AG04450 (cell line): ENCODE data around the gene BCCIP. TPM values are rescaled to one million over a fixed set of nuclear protein-coding genes. Genes with fewer than 3 reads are reported as not detected.

Experiments used
- CTCF ChIA-PET: fragments of 300-600, 350-600 bp; formaldehyde crosslinking; extraction: SDS; loops from one replicate; lab custom pipeline; 2022; ENCODE audit warnings: antibody characterized with exemption, inconsistent platforms; lab: Charles Lee
- POLR2A ChIA-PET: fragments of 350-600 bp; formaldehyde crosslinking; extraction: SDS; loops from one replicate; lab custom pipeline; 2021; ENCODE audit warnings: antibody characterized with exemption, inconsistent platforms; lab: Yijun Ruan, JAX
- DNase-seq: peaks from one replicate; pipeline ENCODE4 v3.0.0-alpha.2; 2011; ENCODE audit warnings: low read depth, low spot score
- H3K27ac ChIP-seq: one replicate; pipeline ENCODE4 v1.5.1; 2012; ENCODE audit warnings: low read depth, low read length, control low read depth
- H3K27me3 ChIP-seq: one replicate; pipeline ENCODE4 v1.6.0; 2012; ENCODE audit warnings: low read length; ENCODE audit not compliant: control insufficient read depth, insufficient read depth
- H3K4me3 ChIP-seq: 2 replicates; pipeline ENCODE4 v1.5.1; 2011; ENCODE audit warnings: mild to moderate bottlenecking, low read depth, low read length, control low read depth
- H3K9me3 ChIP-seq: 2 replicates; pipeline ENCODE4 v1.5.1; 2012; ENCODE audit warnings: low read length; ENCODE audit not compliant: control insufficient read depth, insufficient read depth
- polyA plus RNA-seq: library from polyadenylated mRNA; depleted of rRNA; stranded (reverse); fragments of >200 nt; gene quantifications from 2 replicates; pipeline ENCODE4 v1.2.3, GENCODE V29; 2011
- TF ChIP-seq, protein P1 (sequence below): IDR thresholded peaks from 2 replicates; pipeline ENCODE4 v1.5.1; 2011; ENCODE audit warnings: low read depth, low read length, control low read depth, inconsistent platforms

Gene BCCIP
- polyA plus RNA-seq, 1 experiment: 63.8 TPM

DNA sequence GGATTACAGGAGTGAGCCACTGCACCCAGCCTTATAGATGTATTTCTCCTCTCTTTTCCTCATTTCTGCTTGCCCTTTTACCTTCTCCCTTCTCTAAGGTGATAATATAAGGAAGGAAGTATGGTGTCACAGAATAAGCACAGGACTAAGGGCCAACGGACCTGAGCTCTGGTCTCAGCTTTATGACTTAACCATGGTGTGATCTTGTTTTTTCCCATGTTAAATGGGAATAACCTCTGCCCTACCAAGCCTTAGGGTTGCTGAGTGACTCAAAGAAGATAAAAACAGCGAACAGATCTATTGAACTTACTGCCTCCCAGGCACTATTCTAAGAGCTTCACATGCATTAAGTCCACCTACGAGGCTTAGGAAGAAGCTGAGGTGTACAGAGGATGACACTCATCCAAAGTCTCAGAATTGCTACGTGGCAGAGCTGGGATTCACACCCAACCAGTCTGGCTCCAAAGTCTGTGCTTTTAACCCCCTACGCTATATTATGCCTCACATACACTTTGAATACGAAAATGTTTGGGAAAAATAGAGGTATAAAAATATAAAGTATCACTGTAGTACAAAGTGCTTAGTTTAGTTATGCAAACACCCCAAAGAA, 5.9 kb upstream of the BCCIP start:
- Histone ChIP-seq H3K9me3 (no peaks in the 10 kb centered on the region), H3K27me3 (no peaks in the 10 kb centered on the region), H3K27ac (no peak overlapping the region), H3K4me3 (no peak overlapping the region)
- DNase-seq: no peak
- TF ChIP-seq, protein P1, sequence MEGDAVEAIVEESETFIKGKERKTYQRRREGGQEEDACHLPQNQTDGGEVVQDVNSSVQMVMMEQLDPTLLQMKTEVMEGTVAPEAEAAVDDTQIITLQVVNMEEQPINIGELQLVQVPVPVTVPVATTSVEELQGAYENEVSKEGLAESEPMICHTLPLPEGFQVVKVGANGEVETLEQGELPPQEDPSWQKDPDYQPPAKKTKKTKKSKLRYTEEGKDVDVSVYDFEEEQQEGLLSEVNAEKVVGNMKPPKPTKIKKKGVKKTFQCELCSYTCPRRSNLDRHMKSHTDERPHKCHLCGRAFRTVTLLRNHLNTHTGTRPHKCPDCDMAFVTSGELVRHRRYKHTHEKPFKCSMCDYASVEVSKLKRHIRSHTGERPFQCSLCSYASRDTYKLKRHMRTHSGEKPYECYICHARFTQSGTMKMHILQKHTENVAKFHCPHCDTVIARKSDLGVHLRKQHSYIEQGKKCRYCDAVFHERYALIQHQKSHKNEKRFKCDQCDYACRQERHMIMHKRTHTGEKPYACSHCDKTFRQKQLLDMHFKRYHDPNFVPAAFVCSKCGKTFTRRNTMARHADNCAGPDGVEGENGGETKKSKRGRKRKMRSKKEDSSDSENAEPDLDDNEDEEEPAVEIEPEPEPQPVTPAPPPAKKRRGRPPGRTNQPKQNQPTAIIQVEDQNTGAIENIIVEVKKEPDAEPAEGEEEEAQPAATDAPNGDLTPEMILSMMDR: no peak
- CTCF ChIA-PET: interaction anchor here (0.6 to 1.0 kb wide), 2 partner anchors 14 to 1270 kb away, joined by 3 to 4 read pairs; no protein-coding TSS in a partner anchor
- POLR2A ChIA-PET: no interaction called here

DNA sequence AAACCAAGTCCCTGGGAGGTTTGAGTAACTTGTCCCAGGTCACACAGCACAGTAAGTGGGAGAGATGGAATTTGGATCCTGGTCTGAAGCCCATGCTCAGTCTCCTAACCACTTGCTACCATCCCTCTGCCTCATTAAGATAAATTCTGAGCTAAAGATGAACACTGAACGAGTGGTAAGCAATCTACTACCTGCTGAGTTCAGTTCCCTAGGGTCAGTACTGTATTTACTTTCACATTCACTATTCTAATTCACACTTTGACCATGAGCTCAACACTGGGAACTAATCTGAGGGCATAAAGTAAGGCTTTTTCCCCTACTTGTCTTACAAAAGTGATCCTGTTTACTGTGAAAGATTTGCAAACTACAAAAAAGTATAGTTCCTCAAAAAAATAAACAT, 2.6 kb upstream of the BCCIP start:
- Histone ChIP-seq H3K9me3 (no peaks in the 10 kb centered on the region), H3K4me3 (no peak overlapping the region), H3K27me3 (no peaks in the 10 kb centered on the region), H3K27ac (no peak overlapping the region)
- POLR2A ChIA-PET: no interaction called here
- CTCF ChIA-PET: no interaction called here
- no peak for DNase-seq
- TF ChIP-seq, protein P1: no peak

DNA sequence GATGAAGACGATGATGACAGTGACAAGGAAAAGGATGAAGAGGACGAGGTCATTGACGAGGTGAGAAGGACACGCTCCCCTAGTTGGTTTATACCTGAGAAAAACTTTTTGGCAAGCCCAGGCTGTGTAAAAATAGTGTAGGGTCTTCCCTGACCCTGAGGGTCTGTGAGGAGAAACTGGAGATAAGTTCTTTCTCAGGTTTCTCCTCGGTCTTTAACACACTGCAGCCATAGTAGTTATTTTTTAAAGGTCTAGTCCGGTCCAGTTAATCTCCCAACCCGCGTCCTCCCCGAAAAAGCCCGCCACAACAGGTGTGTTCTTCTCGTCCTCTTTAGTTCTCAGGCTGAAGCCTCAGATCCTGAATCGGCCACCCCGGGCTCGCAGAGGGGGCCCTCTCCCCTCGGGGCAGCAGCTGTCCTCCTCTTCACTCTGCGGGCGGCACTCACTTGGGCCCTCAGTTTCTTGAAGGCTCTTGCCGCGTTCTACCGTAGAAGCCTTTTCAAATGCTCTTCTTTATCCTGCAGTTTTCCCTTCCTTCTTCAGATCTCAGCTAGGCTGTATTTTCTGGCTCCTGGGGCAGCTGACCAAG, 411 bp downstream of the BCCIP start:
- Histone ChIP-seq H3K27me3 (no peaks in the 10 kb centered on the region), H3K4me3 (peak overlapping the region; percentile 96), H3K27ac (peak overlapping the region; percentile 97), H3K9me3 (no peaks in the 10 kb centered on the region)
- TF ChIP-seq, protein P1: no peak
- CTCF ChIA-PET: no interaction called here
- POLR2A ChIA-PET: interaction anchor here (0.6 to 1.3 kb wide), 2 partner anchors 15 to 34 kb away, joined by 3 to 6 read pairs; no protein-coding TSS in a partner anchor
- DNase-seq: no peak

DNA sequence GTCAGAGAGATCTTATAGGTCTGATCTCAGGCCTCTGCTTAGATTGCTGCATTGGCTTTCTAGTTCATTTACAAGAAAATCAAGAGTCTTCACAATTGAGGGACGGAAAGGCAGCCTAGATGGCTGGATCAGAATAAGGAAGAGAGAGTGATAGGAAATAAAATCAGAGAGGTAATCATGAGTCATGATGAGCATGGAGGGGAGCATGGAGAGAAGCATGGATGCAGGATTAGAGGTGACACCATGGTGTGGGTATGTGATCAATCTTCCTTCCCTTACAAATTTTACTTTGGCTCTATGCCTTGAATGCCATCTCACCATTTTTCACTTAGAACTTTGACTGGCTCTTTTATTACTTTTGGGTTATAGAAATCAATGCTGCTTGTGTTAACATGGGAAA, 1.4 kb downstream of the BCCIP start:
- TF ChIP-seq, protein P1: no peak
- DNase-seq: no peak
- CTCF ChIA-PET: no interaction called here
- Histone ChIP-seq H3K27ac (no peak overlapping the region), H3K9me3 (no peaks in the 10 kb centered on the region), H3K4me3 (peak overlapping the region; percentile 96), H3K27me3 (no peaks in the 10 kb centered on the region)
- POLR2A ChIA-PET: no interaction called here

DNA sequence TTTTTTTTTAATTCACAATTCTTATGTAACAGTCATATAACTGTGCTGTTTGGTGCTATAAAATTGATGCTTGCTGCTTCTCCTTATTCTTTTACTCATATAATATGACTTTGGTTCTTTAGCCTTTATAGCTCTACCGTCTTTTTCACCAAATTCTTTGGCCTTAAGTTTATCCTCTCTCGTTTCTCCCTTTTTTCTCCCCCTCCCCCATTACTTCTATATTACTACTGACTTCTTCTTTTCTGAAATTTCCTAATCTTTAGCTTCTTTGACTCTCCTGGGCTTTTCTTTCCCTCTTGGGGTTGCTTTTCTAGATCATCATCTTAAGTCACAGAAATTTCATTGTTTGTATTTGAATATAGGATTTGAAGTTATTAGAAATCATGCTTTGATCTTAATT, 3.8 kb downstream of the BCCIP start:
- TF ChIP-seq, protein P1: no peak
- H3K27me3 ChIP-seq: no peaks in the 10 kb centered on the region
- ChIA-PET POLR2A (interaction anchor here (0.7 kb wide), 1 partner anchor 55 kb away, joined by 3 read pairs; no protein-coding TSS in a partner anchor), CTCF (interaction anchor here (1.4 kb wide), 1 partner anchor 677 kb away, joined by 5 read pairs; no protein-coding TSS in a partner anchor)
- DNase-seq: no peak
- no peaks in the 10 kb centered on the region for H3K9me3 ChIP-seq
- no peak overlapping the region for H3K27ac ChIP-seq
- H3K4me3 ChIP-seq: no peak overlapping the region
